Measurements from ENCODE around the gene OR6Q1. TPM values are rescaled to one million over a fixed set of nuclear protein-coding genes. Genes with fewer than 3 reads are reported as not detected.

OR6Q1 gene
- total RNA-seq, 1 experiment from 2014 or later = not detected

GRCh38 chr11:58047818-58048217 lies 17.1 kb downstream of the OR6Q1 start:
- Mint-ChIP-seq H3K4me3 (no peak overlapping the region), H3K27me3 (ENCODE audit: low read depth) (no peaks in the 10 kb centered on the region), H3K9me3 (no peaks in the 10 kb centered on the region; the same call in none of the 2 replicates), H3K36me3 (no peaks in the 10 kb centered on the region), H3K4me1 (no peaks in the 10 kb centered on the region), H3K27ac (no peak overlapping the region)
- ChIA-PET CTCF (interaction anchor here (0.7 kb wide), 1 partner anchor 13 kb away, joined by 3 read pairs; no protein-coding TSS in a partner anchor), POLR2A (interaction anchor here (1.2 kb wide), 1 partner anchor 13 kb away, joined by 3 read pairs; no protein-coding TSS in a partner anchor)
- DNase-seq (ENCODE audit: low spot score) = no peak
- no peak for ATAC-seq
- TF ChIP-seq MYBL2 (CRISPR knock-in tag; IDR thresholded peaks at IDR 0.05) (no peak), SMAD3 (CRISPR knock-in tag; IDR thresholded peaks at IDR 0.05; ENCODE audit: borderline replicate concordance) (no peak), AR (CRISPR knock-in tag; IDR thresholded peaks at IDR 0.05) (no peak), ZBTB21 (CRISPR knock-in tag; IDR thresholded peaks at IDR 0.05; ENCODE audit: borderline replicate concordance) (no peak), ZNF423 (CRISPR knock-in tag; IDR thresholded peaks at IDR 0.05) (no peak), ZNF396 (CRISPR knock-in tag; IDR thresholded peaks at IDR 0.05; ENCODE audit: borderline replicate concordance) (no peak), ZNF512 (CRISPR knock-in tag; IDR thresholded peaks at IDR 0.05; ENCODE audit: borderline replicate concordance) (no peak), NFATC4 (CRISPR knock-in tag; IDR thresholded peaks at IDR 0.05) (no peak), TEAD1 (CRISPR knock-in tag; IDR thresholded peaks at IDR 0.05) (no peak), EMX1 (CRISPR knock-in tag; IDR thresholded peaks at IDR 0.05) (no peak), AFF4 (CRISPR knock-in tag; IDR thresholded peaks at IDR 0.05; ENCODE audit: borderline replicate concordance) (no peak), RELA (CRISPR knock-in tag; IDR thresholded peaks at IDR 0.05; ENCODE audit: borderline replicate concordance) (no peak), CREB1 (CRISPR knock-in tag; IDR thresholded peaks at IDR 0.05) (no peak), MAX (CRISPR knock-in tag; IDR thresholded peaks at IDR 0.05) (no peak), KAT7 (CRISPR knock-in tag; IDR thresholded peaks at IDR 0.05; ENCODE audit: borderline replicate concordance) (no peak), MXD4 (CRISPR knock-in tag; IDR thresholded peaks at IDR 0.05; ENCODE audit: borderline replicate concordance) (no peak), PREB (CRISPR knock-in tag; IDR thresholded peaks at IDR 0.05; ENCODE audit: borderline replicate concordance) (no peak)

All from WTC11 (cell line).